ENCODE results near the gene ERP44.

The ERP44 gene

DNA sequence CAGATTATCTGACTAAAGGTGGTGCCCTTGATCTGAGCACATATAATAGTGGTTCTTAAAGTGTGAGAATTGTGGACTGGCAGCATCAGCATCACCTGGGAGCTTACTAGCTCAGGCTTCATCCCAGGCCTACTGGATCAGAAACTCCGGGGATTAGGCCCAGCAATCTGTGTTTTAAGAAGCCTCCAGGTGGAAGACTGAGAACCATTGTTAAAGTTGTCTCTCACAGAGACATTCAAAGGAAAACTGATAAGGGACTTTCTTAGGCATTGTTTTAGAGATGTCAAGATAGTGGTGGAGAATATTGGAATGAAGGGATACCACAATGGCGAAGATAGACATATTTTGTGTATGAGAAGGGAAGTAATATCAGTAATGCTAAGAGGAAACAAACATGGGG lies 132.8 kb downstream of the ERP44 start:
- in situ Hi-C loops (cut with HindIII; ENCODE audit: low sequenced_read_pairs) = no loop called here
- TF ChIP-seq CTCF (IDR thresholded peaks at IDR 0.05; ENCODE audit: low read depth, low read length) = no peak
- DNase-seq (ENCODE audit: low read depth, low spot score) = no peak
- no peak overlapping the region for H3K4me3 ChIP-seq (ENCODE audit: low read depth, low read length)

DNA sequence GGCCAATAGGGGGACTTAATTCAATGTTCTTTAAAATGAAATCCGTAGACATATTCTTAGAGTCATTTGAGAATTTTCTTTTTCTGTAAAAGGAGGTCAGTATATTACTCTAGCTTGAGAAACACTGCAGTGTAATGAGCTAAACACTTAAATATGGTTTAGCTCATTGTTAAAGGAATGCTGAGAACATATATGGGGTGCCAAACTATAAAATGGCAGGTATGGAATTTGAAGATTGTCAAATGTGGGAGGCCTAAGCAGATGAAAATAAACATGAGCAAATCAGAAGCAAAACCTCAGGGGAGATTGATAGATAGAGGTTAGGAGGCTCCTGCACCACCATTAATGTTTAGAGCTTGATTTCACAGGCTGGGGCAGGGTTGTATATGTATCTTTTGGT lies 134.5 kb downstream of the ERP44 start:
- no peak for TF ChIP-seq CTCF (IDR thresholded peaks at IDR 0.05; ENCODE audit: low read depth, low read length)
- H3K4me3 ChIP-seq (ENCODE audit: low read depth, low read length) = no peak overlapping the region
- in situ Hi-C loops (cut with HindIII; ENCODE audit: low sequenced_read_pairs) = no loop called here
- peak; percentile 5 for DNase-seq (ENCODE audit: low read depth, low spot score)

- no peak for DNase-seq (ENCODE audit: low read depth, low spot score)
- in situ Hi-C loops (cut with HindIII; ENCODE audit: low sequenced_read_pairs) = no loop called here
- TF ChIP-seq CTCF (IDR thresholded peaks at IDR 0.05; ENCODE audit: low read depth, low read length) = no peak
- H3K4me3 ChIP-seq (ENCODE audit: low read depth, low read length) = no peak overlapping the region
Measured at GRCh38 chr9:99962680-99963261, 136.0 kb downstream of the ERP44 start.

- TF ChIP-seq CTCF (IDR thresholded peaks at IDR 0.05; ENCODE audit: low read depth, low read length) = no peak
- no peak for DNase-seq (ENCODE audit: low read depth, low spot score)
- no peak overlapping the region for H3K4me3 ChIP-seq (ENCODE audit: low read depth, low read length)
- in situ Hi-C loops (cut with HindIII; ENCODE audit: low sequenced_read_pairs) = no loop called here
Measured at GRCh38 chr9:99955606-99956005, 143.2 kb downstream of the ERP44 start.

GRCh38 chr9:99954819-99955218 lies 144.0 kb downstream of the ERP44 start:
- DNase-seq (ENCODE audit: low read depth, low spot score) = no peak
- no peak overlapping the region for H3K4me3 ChIP-seq (ENCODE audit: low read depth, low read length)
- TF ChIP-seq CTCF (IDR thresholded peaks at IDR 0.05; ENCODE audit: low read depth, low read length) = no peak
- in situ Hi-C loops (cut with HindIII; ENCODE audit: low sequenced_read_pairs) = no loop called here

DNA sequence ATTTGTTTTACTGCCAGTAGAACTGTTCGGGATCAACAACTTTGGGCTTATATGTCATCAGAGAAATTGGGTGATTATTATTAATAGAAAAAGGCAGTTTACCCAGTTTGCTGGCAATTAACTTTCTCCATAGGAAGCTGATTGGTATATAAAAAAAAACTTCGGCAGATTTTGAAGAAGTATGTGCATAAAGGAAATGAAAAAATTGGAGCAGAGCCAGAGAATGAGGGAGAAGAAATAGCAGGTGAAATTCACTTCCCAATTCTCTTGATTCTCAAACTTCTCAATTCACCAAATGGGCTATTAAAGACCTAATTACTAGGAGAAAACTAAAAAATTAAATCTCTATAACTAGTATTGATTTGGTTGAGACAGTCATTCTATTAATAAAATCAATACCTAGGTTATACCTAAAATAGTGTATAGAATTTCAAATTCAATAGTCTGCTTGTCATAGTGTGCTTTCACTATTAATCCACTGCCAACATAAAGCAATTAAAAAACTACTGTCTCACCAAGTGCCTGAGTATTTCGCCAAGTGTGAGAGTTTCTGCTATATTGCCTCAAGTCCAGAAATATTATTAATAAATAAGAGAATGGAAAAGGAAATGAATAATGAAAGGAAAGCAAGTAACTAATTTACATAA lies 144.8 kb downstream of the ERP44 start:
- no peak for DNase-seq (ENCODE audit: low read depth, low spot score)
- no peak for TF ChIP-seq CTCF (IDR thresholded peaks at IDR 0.05; ENCODE audit: low read depth, low read length)
- no peak overlapping the region for H3K4me3 ChIP-seq (ENCODE audit: low read depth, low read length)
- in situ Hi-C loops (cut with HindIII; ENCODE audit: low sequenced_read_pairs) = no loop called here

Data from astrocyte of the spinal cord (primary cell).